ENCODE results near the gene MYOZ3.

DNA sequence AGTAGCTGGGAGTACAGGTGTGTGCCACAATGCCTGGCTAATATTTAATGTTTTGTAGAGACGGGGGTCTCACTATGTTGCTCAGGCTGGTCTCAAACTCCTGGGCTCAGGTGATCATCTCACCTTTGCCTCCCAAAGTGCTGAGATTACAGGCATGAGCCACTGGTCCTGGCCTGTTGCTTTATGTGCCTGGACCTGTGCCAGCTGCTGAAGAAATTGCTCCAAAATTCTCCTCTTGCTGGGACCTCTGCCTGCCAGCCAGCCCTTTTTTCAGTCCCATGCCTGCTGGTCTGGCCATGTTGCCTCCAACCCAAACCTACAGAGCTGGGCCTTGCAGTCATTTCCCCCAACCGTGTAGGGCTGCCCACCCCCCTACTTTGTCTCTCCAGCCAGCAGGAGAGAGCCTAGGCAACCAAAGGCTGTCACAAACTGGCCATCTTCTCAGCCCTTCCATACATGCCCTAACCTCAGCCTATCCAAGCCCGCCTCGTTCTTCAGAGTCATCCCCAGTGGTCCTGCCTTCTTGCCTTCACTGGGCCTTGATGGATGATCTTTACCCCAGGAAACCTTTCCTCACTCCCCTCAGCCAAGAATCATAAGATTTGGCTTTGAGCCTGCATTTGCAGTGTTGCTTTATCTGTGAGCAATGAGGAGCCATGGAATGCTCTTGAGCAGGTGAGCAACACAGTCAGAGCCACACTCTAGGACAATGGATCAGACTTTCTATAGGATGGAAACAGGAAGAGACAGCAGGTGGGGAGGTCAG, 48.0 kb upstream of the MYOZ3 start:
- TF ChIP-seq POLR2AphosphoS5 (IDR thresholded peaks at IDR 0.05; ENCODE audit: low read depth, low read length) = no peak
- no peak for TF ChIP-seq EZH2phosphoT487 (IDR thresholded peaks at IDR 0.05; ENCODE audit: borderline replicate concordance)
- TF ChIP-seq CTCF (IDR thresholded peaks at IDR 0.05 in 2 of 3, conservative IDR thresholded peaks at IDR 0.05 in 1 of 3; ENCODE audit: borderline replicate concordance in 1 of 3, insufficient read depth in 1 of 3, low read depth in 2 of 3, low read length in 2 of 3) = no peak
- no peak for TF ChIP-seq SP1 (IDR thresholded peaks at IDR 0.05; ENCODE audit: low read depth)
- TF ChIP-seq, protein P1, sequence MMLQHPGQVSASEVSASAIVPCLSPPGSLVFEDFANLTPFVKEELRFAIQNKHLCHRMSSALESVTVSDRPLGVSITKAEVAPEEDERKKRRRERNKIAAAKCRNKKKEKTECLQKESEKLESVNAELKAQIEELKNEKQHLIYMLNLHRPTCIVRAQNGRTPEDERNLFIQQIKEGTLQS (IDR thresholded peaks at IDR 0.05) = no peak
- no peak for TF ChIP-seq EZH2 (IDR thresholded peaks at IDR 0.05)
- TF ChIP-seq ZFX (IDR thresholded peaks at IDR 0.05) = no peak
- TF ChIP-seq, protein P2, sequence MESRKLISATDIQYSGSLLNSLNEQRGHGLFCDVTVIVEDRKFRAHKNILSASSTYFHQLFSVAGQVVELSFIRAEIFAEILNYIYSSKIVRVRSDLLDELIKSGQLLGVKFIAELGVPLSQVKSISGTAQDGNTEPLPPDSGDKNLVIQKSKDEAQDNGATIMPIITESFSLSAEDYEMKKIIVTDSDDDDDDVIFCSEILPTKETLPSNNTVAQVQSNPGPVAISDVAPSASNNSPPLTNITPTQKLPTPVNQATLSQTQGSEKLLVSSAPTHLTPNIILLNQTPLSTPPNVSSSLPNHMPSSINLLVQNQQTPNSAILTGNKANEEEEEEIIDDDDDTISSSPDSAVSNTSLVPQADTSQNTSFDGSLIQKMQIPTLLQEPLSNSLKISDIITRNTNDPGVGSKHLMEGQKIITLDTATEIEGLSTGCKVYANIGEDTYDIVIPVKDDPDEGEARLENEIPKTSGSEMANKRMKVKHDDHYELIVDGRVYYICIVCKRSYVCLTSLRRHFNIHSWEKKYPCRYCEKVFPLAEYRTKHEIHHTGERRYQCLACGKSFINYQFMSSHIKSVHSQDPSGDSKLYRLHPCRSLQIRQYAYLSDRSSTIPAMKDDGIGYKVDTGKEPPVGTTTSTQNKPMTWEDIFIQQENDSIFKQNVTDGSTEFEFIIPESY (IDR thresholded peaks at IDR 0.05; ENCODE audit: extremely low read depth, insufficient replicate concordance, low read length) = no peak

All from HCT116 (cell line).